Stimulated activated memory B cell treated with anti-CD40 and anti-IgM and Interleukin-4, amounts not matched to agents 10 μg/mL and 1 μg/mL and 100 μg/mL, for 72 hours (primary cell): ENCODE data around the gene ZNF835.

Source experiments
- ATAC-seq: fragments of 150-1000 bp; cut with Tn5 transposase; 2 replicates; pipeline ENCODE4 v1.10.0; 2021
- H3K27ac Mint-ChIP-seq: one replicate; pipeline ENCODE4 v1.8.0; 2022; ENCODE audit warnings: mild to moderate bottlenecking, mixed read lengths
- H3K27me3 Mint-ChIP-seq: one replicate; pipeline ENCODE4 v1.8.0; 2022; ENCODE audit warnings: mixed read lengths
- H3K36me3 Mint-ChIP-seq: one replicate; pipeline ENCODE4 v1.8.0; 2022; ENCODE audit warnings: mixed read lengths
- H3K4me1 Mint-ChIP-seq: one replicate; pipeline ENCODE4 v1.8.0; 2022; ENCODE audit warnings: mixed read lengths
- H3K4me3 Mint-ChIP-seq: one replicate; pipeline ENCODE4 v1.8.0; 2022; ENCODE audit warnings: mild to moderate bottlenecking, moderate library complexity, mixed read lengths
- H3K9me3 Mint-ChIP-seq: one replicate; pipeline ENCODE4 v1.8.0; 2022; ENCODE audit warnings: mixed read lengths

ZNF835 gene

DNA sequence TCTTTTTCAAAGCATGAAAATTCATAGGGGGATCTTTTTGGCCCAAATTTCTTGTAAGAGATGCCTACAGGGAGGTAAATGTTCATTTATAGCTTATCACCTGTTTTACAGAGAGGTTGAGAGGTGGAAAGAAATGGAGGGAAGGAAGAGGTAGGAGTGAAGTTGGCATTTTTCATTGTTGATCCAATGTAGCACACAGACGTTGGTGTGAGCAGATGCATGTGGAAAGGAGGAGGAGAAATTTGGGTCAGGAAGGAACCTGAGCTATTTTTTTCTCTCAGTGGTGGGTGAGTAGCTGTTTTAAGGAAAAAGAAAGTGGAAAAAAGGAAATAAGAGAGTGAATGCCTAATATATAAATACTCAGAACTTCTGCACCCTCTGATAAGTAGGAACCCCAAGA is 38.5 kb downstream of the ZNF835 start:
- no peak for ATAC-seq
- Mint-ChIP-seq H3K27ac (no peak overlapping the region), H3K9me3 (peaks cover 31% of the 10 kb centered on the region), H3K27me3 (no peaks in the 10 kb centered on the region), H3K4me3 (no peak overlapping the region), H3K4me1 (no peaks in the 10 kb centered on the region), H3K36me3 (peaks cover 15% of the 10 kb centered on the region)

DNA sequence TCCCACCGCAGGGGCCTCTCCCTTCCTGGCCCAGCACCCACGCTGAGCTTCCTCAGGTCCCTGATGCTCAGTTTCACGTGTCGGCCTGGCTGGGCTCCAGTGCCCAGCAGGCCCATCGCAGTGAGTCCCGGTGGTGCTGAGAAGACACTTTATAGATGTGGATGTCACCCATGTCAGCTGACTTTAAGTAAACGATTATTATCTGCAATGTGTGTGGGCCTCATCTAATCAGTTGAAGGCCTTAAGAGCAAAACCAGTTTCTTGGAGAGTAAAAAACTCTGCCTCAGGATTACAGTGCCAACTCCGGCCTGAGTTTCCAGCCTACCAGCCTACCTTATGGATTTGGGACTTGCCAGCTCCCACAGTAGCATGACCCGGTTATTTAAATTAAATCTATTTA is 45.8 kb downstream of the ZNF835 start:
- no peaks in the 10 kb centered on the region for H3K4me1 Mint-ChIP-seq
- no peak overlapping the region for H3K27ac Mint-ChIP-seq
- H3K27me3 Mint-ChIP-seq = no peaks in the 10 kb centered on the region
- ATAC-seq = no peak
- peaks cover 22% of the 10 kb centered on the region for H3K9me3 Mint-ChIP-seq
- H3K4me3 Mint-ChIP-seq = no peak overlapping the region
- peaks cover 72% of the 10 kb centered on the region for H3K36me3 Mint-ChIP-seq

DNA sequence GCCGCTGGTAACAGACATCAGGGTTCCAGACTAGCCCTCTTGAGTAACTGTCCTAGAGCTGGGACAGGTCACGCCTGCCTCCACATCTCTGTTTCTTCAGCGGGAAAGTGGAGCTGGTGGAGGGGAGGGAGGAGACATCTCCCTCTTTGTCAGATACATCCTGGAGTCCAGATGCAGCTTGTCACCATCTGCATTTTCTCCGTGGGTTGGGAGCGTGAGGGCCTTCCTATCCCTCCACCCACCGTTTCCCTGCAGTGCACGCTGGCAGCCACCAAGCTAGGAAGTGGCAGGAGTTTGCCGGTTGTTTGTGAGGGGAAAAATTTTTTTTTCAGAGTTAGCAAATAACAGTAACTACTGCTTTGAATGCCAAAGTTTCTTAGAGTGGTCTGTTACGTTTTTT is 48.6 kb downstream of the ZNF835 start:
- Mint-ChIP-seq H3K36me3 (peaks cover 86% of the 10 kb centered on the region), H3K4me3 (no peak overlapping the region), H3K4me1 (no peaks in the 10 kb centered on the region), H3K27me3 (no peaks in the 10 kb centered on the region), H3K9me3 (peaks cover 24% of the 10 kb centered on the region), H3K27ac (no peak overlapping the region)
- no peak for ATAC-seq

DNA sequence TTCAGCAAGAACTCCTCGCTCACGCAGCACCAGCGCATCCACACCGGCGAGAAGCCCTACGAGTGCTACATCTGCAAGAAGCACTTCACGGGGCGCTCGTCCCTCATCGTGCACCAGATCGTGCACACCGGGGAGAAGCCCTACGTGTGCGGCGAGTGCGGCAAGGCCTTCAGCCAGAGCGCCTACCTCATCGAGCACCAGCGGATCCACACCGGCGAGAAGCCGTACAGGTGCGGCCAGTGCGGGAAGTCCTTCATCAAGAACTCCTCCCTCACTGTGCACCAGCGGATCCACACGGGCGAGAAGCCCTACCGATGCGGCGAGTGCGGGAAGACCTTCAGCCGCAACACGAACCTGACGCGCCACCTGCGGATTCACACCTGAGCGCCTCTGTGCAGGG is 49.2 kb downstream of the ZNF835 start:
- Mint-ChIP-seq H3K9me3 (peaks cover 24% of the 10 kb centered on the region), H3K4me3 (no peak overlapping the region), H3K4me1 (no peaks in the 10 kb centered on the region), H3K36me3 (peaks cover 86% of the 10 kb centered on the region), H3K27me3 (no peaks in the 10 kb centered on the region), H3K27ac (no peak overlapping the region)
- ATAC-seq = no peak

DNA sequence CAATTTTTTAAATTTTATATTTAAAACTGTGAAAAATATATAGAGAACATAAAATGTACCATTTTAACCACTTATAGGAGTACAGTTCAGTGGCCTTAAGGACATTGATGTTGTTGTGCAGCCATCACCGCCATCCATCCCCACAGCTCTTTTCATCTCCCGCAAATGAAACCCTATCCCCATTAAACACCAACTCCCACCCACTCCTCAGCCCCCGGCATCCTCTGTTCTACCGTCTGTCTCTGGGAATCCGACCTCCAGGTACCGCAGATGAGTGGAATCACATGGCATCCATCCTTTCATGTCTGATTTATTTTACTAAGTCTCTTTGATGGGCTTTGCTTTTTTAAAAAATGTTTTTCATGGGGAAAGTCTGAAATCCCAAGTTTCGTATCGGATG is 52.4 kb downstream of the ZNF835 start:
- H3K36me3 Mint-ChIP-seq = peaks cover 97% of the 10 kb centered on the region
- H3K27me3 Mint-ChIP-seq = no peaks in the 10 kb centered on the region
- no peaks in the 10 kb centered on the region for H3K4me1 Mint-ChIP-seq
- H3K4me3 Mint-ChIP-seq = no peak overlapping the region
- no peak overlapping the region for H3K27ac Mint-ChIP-seq
- peaks cover 29% of the 10 kb centered on the region for H3K9me3 Mint-ChIP-seq
- no peak for ATAC-seq

DNA sequence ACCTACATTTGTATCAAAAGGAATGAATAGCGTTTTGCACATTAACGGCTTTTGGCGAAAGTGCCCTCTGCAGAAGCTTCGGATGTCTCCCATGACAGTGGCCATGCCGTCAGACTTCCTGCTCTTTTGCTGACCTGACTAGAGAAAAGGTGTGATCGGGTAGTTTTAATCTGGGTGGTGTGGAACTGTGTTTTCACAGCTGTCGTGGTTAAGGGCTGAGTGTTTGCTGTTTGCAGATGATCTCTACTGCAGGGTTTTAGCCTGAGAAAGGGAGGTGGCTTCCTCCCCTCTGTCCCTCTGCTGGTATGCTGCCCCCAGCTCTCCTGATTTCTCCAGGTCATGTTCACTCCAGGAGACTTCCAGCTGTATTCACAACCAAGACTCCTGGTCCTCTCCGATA is 54.0 kb downstream of the ZNF835 start:
- H3K4me3 Mint-ChIP-seq = no peak overlapping the region
- no peak for ATAC-seq
- no peaks in the 10 kb centered on the region for H3K27me3 Mint-ChIP-seq
- no peak overlapping the region for H3K27ac Mint-ChIP-seq
- peaks cover 39% of the 10 kb centered on the region for H3K9me3 Mint-ChIP-seq
- peaks cover 95% of the 10 kb centered on the region for H3K36me3 Mint-ChIP-seq
- no peaks in the 10 kb centered on the region for H3K4me1 Mint-ChIP-seq

DNA sequence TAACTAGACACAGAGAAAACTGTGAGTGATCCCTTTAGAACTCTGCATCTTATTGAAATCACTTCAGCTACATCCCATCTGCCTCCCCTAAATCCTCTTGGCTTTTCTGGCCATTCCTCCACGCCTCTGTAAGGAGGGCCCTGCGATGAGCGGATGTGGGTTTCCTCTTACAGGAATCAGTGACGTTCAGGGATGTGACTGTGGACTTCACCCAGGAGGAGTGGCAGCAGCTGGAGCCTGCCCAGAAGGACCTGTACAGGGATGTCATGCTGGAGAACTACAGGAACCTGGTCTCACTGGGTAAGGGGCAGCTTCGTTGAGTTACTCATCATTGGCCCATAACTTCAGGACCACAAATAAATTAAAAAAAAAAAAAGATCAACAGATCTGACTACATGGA is 57.9 kb downstream of the ZNF835 start:
- peaks cover 5% of the 10 kb centered on the region for H3K4me1 Mint-ChIP-seq
- H3K27ac Mint-ChIP-seq = no peak overlapping the region
- H3K36me3 Mint-ChIP-seq = peaks cover 96% of the 10 kb centered on the region
- H3K27me3 Mint-ChIP-seq = no peaks in the 10 kb centered on the region
- peaks cover 48% of the 10 kb centered on the region for H3K9me3 Mint-ChIP-seq
- H3K4me3 Mint-ChIP-seq = no peak overlapping the region
- ATAC-seq = no peak

DNA sequence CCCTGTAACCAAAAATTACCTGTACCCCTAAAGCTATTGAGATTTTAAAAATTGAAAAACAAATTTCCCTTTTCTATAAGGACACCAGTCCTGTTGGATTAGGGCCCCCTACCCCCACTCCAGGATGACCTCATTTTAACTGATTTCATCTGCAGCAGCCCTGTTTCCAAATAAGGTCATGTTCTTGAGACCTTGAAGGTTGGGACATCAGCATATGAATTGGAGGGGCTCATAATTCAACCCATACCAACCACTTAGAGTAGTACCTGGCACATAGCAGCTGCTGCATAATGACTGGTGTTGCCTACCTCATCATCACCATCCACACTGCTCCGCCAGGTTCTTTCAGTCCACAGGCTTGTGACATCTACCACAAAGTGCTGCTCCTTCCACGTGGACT is 58.8 kb downstream of the ZNF835 start:
- peaks cover 48% of the 10 kb centered on the region for H3K9me3 Mint-ChIP-seq

More for the DNA sequence above, 58.8 kb downstream of the ZNF835 start:
- H3K27ac Mint-ChIP-seq = no peak overlapping the region
- H3K4me1 Mint-ChIP-seq = peaks cover 5% of the 10 kb centered on the region
- H3K36me3 Mint-ChIP-seq = peaks cover 96% of the 10 kb centered on the region
- H3K4me3 Mint-ChIP-seq = no peak overlapping the region
- no peaks in the 10 kb centered on the region for H3K27me3 Mint-ChIP-seq
- ATAC-seq = no peak
